GM18858 (cell line): ENCODE results near the gene ATP5IF1.

Source experiments
- ATAC-seq: cut with Tn5 transposase; IDR thresholded peaks from one replicate; pipeline ENCODE4 v1.9.1; 2021; ENCODE audit not compliant: unreplicated experiment

The ATP5IF1 gene

DNA sequence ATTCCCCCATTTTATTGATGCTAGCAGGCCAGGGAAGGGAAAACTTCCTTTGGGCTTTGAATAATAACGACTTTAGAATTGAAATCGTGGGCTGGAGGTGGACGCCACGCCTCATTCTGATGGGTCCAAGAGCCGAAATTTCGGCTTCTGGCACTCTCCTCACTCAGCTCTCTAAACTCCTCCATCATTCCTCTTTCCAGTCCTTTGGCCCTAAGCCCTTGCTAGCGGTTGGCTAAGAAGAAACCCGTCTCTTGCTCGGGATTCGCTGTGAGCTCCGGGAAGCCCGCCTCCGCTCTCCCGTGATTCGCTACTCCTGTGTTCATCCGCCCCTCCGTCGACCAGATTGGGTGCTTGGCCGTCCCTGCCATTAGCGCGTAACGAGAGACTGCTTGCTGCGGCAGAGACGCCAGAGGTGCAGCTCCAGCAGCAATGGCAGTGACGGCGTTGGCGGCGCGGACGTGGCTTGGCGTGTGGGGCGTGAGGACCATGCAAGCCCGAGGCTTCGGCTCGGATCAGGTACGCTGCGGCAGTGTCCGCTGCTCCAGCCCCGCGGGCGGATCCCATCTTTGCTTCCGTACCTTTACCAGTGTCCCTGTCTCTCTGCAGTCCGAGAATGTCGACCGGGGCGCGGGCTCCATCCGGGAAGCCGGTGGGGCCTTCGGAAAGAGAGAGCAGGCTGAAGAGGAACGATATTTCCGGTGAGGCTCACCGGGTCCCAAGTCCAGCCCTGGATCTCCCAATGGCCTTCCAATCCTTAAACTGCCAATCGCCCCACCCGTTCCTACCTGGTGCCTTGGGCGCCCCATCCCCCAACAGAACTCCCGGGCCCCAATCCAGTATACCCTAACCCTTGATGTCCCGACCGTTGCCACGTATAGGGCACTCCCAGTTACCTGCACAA lies at the start of gene ATP5IF1:
ATP5IF1 (plus strand) TSS at position 370 of the 901 bp plus-strand sequence; CDS start at position 430, 60 bp downstream.
- ATAC-seq, result peak; percentile 77

DNA sequence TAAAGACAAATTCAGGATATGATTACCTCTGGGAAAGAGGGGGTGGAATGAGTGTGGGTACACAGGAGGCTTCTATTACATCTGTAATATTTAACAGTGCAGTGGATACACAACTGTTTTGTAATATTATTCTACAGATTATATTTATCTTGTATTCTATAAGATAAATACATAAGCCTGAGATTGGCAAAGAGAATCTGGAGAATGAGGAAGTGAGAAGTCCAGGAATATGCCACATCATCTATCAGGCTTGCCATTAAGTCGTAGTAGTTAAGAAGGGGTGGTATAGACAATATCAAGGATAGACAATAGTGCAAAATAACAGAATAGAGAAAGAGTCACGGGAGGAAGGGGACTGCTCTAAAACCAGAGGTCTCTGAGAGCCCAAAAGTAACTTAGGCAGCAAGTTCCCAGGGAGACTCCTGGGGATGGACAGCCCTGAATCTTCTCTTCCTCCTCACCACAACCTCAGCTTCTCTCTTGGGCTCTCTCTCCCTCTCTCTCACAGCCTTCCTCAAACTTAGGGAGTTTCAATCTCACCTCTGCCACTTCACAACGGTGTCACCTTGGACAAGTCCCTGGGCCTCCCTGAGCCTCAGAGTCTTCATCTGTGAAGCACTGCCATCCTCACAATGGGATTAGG lies 45.5 kb upstream of the ATP5IF1 start:
- ATAC-seq, result no peak

DNA sequence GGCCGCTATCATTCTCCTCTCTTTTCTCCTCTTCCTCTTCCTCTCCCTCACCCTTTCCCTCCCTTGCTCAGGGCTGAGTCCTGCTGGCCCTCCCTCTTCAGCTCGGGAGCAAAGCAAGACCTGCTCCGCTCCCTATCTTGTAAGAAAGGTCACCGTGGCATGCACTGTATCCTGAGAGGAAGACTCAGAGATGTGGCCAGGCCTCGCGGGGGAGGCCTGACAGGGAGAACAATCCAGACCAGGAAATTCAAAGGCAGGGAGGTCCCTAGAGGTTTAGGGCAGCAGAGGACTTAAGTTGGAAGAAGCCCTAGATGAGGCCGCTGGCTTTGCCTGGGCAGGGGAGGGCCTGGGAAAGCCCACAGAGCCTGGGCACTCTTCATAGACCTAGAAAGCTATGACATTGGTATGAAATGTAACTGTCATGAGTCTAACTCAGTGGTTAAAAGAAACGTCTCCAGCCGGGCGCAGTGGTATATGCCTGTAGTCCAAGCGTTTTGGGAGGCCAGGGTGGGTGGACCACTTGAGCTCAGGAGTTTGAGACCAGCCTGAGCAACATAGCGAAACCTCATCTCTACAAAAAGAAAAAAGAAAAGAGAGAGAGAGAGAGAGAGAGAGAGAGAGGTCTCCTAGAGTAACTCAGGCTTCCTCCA lies 44.8 kb upstream of the ATP5IF1 start:
- no peak for ATAC-seq

DNA sequence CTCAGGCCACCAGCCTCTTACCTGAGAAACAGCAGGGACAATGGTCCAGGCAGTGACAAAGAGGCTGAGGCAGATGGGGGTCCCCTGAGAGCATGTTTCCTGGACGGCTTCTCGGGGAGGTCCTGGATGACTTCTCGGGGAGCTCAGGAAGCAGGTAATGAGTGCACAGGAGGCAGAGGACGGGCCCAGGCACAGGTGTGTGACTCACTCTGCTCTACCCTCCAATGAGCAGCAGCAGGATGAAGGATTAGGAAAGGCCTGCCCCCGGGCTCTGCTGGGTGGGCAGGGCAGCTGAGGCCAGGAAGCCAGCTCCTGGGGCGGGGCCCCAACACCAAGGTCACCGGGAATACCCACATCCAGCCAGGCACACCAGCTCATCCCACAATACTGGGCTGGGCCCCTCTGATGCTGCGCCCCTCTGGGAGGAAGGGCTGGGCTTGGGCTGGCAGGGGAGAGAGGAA lies 42.2 kb upstream of the ATP5IF1 start:
- ATAC-seq, result no peak

DNA sequence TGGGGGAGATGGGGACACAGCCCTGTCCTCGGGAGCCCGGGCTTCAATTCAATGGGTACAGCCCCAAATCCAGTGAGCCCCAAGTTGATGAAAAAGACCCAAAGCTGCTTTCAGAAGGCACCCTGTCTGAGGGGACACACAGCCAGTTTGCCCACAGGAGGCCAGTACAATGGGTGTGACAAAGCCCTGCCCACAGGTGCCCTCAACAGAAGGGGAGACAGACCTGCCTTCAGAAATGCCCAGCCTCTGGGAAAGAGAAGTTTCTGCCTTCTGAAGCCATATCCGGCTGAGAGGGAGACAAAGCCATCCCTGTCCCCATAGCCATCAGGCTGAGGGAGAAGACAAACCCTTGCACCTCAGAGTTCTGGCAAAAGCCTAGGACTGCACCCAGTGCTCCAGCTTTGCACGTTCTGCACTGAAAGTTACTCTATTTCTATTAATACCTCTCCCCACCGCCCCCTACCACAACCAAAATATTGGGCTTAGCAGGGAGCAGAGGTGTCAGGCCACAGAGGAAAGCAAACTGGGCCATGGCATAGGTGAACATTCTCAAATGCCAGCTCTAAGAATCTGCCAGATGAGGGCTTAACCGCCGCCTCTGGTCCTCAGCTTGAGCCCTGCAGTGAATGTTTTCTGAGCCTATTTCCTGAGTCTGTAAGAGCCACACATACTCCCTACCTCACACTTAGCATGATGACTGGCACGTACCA lies 41.4 kb upstream of the ATP5IF1 start:
- no peak for ATAC-seq

GRCh38 chr1:28195780-28196179 lies 40.1 kb upstream of the ATP5IF1 start:
- ATAC-seq, result no peak

- no peak for ATAC-seq
Measured at GRCh38 chr1:28196330-28196729, 39.6 kb upstream of the ATP5IF1 start.

DNA sequence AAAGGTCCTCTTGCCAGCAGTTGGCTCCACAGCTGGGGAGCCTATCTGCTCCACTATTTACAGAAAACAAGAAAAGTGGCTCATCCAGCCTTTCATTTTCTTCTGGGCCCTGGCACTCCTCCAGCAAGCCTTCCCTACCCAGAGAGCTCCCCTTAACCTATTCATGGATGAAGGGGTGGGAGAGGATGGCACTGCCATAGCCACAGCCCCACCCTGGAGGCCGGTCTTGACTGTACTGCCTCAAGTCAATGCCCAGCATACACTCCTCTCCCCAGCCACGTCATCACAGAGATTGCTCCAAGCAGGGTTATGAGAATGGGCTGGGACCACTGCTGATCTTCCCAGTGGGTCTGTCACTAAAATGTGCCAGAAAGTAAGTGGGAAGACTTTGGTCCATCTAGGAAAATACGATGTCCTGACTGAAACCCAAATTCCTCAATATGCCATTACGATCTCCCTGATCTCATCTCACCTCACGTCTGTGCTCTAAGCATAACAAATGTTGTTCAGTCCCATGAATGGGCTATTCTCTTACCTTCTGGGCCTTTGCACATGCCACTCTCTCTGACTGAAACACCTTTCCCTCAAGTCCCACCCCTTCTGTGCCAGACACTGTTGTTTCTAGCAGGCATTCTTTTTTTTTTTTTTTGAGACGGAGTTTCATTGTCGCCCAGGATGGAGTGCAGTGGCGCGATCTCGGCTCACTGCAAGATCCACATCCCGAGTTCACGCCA lies 38.1 kb upstream of the ATP5IF1 start:
- ATAC-seq, result no peak

DNA sequence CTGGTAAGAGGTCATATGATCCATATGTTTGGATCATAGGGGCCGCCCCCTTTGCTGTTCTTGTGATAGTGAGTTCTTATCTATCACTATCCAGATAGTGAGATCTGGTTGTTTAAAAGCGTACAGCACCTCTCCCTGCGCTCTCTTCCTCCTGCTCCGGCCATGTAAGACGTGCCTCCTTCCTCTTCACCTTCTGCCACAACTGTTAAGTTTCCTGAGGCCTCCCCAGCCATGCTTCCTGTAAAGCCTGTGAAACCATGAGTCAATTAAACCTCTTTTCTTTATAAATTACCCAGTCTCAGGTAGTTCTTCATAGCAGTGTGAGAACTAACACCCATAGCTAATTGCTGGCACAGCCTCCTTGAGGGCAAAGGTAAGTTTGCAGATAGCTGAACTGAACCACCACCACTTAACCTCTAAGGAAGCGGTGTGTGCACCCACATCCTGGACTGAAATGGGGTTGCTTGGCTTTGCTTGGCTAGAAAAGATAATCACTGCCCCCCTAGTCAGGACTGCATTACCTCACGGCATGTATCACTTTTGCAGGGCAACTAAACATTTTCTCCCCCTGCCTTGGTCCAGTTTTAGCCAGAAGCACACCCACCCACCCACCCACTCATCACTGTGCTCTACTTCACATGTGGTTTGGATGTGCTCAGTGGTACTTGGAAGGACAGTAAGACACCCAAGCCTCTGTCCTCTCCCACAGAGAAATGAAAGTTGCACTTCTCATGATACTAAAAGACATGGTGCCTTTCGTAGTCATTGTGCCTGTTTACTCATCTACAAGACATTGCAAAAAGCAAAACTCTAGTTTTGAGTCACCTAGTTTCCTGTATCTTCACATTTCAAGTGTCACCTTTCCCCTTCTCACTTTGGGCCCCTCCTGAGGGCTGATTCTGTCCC lies 36.3 kb upstream of the ATP5IF1 start:
- ATAC-seq, result peak; percentile 73

DNA sequence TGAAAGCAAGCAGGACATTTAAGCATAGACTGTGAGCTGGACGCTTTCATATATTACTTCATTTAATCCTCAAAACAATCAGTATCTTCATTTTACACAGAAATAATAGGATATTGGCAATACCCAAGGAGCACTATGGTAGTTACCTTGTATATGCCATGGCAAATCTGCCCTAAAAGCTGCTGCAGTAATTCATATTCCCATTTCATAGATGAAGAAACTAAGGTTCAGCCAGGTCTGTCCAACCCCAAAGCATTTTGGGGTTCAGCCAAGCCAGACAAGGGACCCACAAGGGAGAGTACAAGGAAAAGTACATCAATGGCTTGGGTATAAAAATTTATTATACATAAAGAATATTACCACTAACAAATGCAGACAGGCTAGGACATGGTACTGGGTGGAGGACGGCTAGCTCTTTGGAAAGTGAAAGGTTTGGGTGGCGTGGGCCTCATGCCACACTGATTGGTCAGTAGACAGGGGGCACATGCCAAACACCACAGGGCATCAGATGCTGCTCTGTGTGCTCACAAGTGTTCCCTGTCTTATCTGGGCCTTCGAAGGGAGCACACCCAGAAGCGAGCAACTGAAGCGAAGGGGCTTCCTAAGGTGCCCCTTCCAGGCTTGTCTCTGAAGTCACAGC lies 35.6 kb upstream of the ATP5IF1 start:
- ATAC-seq, result no peak

DNA sequence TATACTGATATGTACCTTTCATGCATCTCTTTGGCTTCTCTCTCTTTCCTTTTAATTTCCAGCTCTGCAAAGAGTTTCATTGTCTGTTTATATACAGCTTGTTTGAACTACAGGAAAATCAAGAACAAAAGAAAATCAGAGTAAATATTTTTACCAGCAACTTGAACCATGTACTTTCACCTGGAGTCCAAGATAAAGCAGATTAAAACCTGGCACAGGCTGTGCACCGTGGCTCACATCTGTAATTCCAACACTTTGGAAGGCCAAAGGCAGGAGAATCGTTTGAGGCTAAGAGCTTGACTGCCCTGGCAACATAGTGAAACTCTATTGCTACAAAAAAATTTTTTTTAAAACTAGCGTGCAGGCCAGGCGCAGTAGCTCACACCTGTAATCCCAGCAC lies 30.7 kb upstream of the ATP5IF1 start:
- ATAC-seq, result no peak

GRCh38 chr1:28208818-28209441 lies 27.0 kb upstream of the ATP5IF1 start:
- no peak for ATAC-seq

DNA sequence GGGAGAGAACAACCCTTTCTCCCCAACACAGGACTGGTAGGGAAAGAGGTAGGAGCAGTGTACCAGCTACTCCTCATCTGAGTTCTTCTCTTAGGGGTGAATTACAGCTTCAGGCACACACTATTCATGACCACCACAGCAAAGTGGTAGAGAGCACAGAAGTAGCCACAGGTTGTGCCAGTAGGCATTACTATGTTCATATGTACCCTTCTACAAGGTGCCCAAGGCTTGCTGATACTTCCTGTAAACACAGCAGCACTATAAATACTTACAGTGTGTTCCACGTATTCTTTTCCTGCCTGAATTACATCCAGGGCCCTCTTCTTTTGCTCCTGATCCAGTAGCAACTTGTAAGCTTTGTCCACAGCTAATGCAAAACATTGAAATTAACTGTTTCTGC lies 26.2 kb upstream of the ATP5IF1 start:
- no peak for ATAC-seq

DNA sequence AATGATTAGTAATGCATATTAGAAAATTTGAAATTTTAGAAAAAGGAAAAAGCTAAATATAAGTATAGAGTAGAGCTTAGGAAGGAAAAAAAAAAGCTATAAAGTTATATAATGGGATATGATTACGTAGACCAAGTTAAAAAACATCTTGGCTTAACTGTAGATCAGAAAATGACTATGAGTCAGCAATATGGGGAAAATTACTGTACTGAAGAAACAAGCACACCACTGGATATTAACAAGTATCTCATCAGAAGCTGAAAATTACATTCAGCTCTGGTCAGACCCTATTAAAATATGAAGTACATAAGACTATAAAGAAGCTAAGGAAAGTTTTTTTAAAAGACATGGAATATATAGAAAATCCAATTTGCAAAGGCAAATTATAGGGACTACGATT lies 22.6 kb upstream of the ATP5IF1 start:
- no peak for ATAC-seq

GRCh38 chr1:28229089-28229488 lies 6.8 kb upstream of the ATP5IF1 start:
- ATAC-seq, result no peak

DNA sequence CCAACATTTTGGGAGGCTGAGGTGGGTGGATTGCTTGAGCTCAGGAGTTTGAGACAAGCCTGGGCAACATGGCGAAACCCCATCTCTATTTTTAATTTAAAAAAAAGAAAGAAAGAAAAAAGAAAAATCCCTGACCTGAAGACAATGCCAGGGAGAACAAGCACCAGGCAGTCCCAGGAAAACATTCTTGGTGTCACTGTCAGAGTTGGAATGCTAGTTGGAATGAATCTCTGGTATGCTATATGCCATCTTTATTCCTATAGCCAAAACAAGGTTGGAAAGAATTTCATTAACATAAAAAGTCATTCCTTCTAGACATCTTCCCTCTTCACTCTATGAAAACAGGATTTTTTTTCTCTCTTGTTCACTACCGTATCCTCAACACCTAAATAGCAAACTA lies 5.9 kb upstream of the ATP5IF1 start:
- ATAC-seq, result no peak

DNA sequence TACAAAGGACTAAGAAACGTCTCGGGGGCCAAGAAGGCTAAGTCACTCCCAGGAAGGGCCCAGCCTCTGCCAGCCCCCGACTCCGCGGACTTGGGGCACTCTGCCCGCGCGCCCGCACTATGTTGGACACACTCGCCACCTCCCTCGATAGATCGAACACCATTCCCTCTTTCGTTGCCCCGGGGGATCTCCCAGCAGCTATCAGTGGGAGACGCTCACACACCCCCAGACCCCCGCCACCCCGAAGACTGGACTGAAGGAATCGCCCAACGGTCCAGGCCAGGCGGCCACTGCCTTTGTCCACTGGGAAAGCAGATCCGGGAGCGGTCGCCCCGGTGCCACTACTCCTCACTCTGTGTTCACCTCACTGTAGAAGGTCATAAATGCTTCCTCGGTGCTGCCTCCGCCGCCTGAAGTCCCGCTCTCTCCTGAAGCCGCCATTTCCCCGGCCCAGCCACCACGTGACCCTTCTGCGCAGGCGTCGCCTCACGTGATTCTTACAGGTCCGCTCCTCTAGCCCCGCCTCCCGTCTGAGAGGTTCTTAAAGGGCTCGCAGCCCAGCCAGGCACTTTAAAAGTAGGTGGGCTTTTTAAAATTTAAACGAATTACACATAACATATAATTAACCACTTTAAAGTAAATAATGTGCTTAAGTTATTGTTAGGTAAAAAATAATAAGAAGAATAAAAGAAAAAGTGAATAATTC lies 3.2 kb upstream of the ATP5IF1 start, which contains the start of gene DNAJC8:
DNAJC8 (minus strand) TSS at position 472 of the 706 bp plus-strand sequence; CDS start at position 441, 31 bp downstream.
- no peak for ATAC-seq

- no peak for ATAC-seq
Measured at GRCh38 chr1:28233264-28233606, 2.7 kb upstream of the ATP5IF1 start.
